ENCODE data around the gene MYBPHL.

Gene MYBPHL

DNA sequence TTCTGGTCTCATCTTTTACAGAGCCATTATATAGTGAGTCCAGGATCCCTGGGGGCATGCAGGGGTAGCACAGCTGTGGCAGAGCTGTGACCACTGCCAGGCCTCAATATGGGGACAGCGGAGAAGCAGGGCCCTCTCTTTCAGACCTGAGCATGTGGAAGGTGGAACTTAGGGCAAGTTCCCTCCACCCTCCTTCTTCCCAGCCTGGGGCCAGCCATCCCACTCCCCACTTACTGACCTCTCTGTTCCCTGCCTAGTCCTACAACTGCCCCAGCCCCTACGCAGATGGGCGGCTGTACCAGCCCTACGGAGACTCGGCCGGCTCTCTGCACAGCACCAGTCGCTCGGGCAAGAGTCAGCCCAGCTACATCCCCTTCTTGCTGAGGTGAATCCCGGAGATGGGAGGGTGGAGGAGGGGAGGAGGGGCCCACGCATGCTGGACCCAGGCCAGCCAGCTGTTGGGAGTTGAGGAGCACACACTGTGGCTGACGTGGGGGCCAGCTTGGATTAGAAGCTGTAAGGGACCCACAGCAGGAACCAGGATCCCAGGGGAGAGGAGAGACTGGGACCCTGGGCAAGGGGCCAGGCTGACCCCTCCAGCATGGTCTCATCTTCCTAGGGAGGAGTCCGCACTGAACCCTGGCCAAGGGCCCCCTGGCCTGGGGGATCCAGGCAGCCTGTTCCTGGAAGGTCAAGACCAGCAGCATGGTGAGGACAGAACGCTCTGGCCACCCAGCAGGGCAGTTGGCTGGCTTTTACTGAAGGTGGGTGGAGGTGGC is 34.6 kb downstream of the MYBPHL start:
- CTCF ChIA-PET = interaction anchor here (1.7 to 1.8 kb wide), 2 partner anchors 127 to 261 kb away, joined by 5 to 8 read pairs; no protein-coding TSS in a partner anchor
- POLR2A ChIA-PET = no interaction called here
- TF ChIP-seq, protein P1, sequence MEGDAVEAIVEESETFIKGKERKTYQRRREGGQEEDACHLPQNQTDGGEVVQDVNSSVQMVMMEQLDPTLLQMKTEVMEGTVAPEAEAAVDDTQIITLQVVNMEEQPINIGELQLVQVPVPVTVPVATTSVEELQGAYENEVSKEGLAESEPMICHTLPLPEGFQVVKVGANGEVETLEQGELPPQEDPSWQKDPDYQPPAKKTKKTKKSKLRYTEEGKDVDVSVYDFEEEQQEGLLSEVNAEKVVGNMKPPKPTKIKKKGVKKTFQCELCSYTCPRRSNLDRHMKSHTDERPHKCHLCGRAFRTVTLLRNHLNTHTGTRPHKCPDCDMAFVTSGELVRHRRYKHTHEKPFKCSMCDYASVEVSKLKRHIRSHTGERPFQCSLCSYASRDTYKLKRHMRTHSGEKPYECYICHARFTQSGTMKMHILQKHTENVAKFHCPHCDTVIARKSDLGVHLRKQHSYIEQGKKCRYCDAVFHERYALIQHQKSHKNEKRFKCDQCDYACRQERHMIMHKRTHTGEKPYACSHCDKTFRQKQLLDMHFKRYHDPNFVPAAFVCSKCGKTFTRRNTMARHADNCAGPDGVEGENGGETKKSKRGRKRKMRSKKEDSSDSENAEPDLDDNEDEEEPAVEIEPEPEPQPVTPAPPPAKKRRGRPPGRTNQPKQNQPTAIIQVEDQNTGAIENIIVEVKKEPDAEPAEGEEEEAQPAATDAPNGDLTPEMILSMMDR (IDR thresholded peaks at IDR 0.05; ENCODE audit: control extremely low read depth, extremely low read depth, low read depth, missing control alignments) = no peak
- DNase-seq (ENCODE audit: extremely low spot score) = no peak

DNA sequence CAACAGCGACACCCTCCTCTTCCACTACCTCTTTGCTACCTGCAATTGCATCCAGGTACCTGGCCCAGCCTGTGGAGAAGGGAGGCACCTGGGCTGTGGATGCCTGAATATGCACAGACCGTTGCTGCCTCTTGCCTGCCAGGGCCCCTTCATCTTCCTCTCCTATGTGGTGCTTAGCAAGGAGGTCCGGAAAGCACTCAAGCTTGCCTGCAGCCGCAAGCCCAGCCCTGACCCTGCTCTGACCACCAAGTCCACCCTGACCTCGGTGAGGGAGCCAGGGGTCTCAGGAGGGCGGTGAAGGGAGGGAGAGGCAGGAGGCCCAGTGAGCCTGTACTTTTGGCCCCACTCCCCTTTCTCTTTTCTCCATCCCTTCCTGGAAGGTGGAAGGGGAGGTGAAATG is 35.4 kb downstream of the MYBPHL start:
- DNase-seq (ENCODE audit: extremely low spot score) = no peak
- CTCF ChIA-PET = interaction anchor here (1.0 to 1.8 kb wide), 3 partner anchors 8 to 261 kb away, joined by 4 to 8 read pairs (median 5); no protein-coding TSS in a partner anchor

DNA sequence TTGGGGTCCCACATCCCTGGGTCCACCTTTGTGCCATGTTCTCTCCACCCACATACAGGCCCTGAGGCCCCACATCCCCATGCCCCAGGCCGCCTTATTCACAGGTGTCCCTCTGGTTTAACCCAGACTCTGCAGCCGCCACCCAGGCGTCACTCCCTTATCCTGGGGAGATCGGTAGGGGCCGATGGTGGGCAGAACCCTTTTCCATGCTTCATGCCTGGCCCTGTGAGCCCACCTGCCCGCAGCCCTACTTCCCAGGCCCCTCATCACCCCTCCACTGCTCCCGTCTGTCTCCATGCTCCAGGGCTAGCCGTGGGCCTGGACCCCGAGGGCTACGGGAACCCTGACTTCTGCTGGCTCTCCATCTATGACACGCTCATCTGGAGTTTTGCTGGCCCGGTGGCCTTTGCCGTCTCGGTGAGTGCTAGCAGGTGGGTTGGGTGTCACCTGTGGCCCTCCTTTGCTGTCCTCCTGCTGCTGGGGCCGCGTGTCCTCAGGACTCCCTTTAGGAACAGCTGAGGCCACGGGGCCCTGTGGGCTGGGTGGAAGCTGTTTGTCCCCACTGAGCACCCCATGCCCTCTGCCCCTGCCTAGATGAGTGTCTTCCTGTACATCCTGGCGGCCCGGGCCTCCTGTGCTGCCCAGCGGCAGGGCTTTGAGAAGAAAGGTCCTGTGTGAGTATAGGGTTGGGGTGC is 36.0 kb downstream of the MYBPHL start:
- TF ChIP-seq, protein P1 (IDR thresholded peaks at IDR 0.05; ENCODE audit: control extremely low read depth, extremely low read depth, low read depth, missing control alignments) = no peak
- CTCF ChIA-PET = interaction anchor here (1.0 to 1.8 kb wide), 2 partner anchors 9 to 262 kb away, joined by 4 to 8 read pairs; no protein-coding TSS in a partner anchor
- DNase-seq (ENCODE audit: extremely low spot score) = no peak
- POLR2A ChIA-PET = no interaction called here

More for the DNA sequence above, 35.4 kb downstream of the MYBPHL start:
- POLR2A ChIA-PET = no interaction called here
- TF ChIP-seq, protein P1 (IDR thresholded peaks at IDR 0.05; ENCODE audit: control extremely low read depth, extremely low read depth, low read depth, missing control alignments) = no peak

DNA sequence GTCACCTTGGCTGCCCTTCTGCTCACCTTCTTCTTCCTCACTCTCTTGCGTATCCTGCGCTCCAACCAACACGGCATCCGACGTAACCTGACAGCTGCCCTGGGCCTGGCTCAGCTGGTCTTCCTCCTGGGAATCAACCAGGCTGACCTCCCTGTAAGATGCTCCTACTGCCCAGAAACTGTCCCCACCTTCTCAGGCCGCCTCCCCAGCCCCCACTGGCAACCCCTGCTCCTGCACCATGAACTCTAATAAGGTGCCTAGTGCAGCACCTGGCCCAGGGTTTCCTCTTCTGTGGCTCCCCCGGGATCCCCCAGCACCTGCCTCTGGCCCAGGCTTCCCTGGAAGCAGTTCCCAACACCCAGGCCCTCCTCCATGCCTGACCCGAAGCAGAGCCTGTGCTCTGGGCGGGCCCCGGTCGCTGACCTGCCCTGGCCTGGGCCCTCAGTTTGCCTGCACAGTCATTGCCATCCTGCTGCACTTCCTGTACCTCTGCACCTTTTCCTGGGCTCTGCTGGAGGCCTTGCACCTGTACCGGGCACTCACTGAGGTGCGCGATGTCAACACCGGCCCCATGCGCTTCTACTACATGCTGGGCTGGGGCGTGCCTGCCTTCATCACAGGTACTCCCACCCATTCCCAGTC is 36.7 kb downstream of the MYBPHL start:
- TF ChIP-seq, protein P1 (IDR thresholded peaks at IDR 0.05; ENCODE audit: control extremely low read depth, extremely low read depth, low read depth, missing control alignments) = no peak
- ChIA-PET CTCF (interaction anchor here (2.7 kb wide), 1 partner anchor 262 kb away, joined by 11 read pairs; no protein-coding TSS in a partner anchor), POLR2A (no interaction called here)
- DNase-seq (ENCODE audit: extremely low spot score) = no peak

DNA sequence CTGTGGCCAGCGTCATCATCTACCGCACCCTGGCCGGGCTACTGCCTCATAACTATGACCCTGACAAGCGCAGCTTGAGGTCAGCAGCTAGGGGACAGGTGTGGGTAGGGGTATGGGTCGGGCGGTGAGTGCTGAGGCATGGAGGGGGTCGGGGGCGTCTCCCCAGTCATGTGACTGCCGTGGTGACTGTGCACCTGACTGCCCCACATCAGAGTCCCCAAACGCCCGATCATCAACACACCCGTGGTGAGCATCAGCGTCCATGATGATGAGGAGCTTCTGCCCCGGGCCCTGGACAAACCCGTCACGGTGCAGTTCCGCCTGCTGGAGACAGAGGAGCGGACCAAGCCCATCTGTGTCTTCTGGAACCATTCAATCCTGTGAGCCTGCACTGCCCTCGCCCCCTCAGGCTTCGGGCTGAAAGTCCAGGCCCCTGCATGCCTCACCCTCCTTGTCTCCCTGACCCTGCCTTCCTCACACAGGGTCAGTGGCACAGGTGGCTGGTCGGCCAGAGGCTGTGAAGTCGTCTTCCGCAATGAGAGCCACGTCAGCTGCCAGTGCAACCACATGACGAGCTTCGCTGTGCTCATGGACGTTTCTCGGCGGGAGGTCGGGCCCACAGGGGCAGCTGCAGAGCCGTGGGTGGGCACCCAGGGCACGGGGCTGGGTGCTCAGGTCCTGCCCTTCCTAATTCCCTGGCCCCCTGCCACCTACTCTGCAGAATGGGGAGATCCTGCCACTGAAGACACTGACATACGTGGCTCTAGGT is 37.4 kb downstream of the MYBPHL start:
- POLR2A ChIA-PET = no interaction called here
- no peak for DNase-seq (ENCODE audit: extremely low spot score)
- TF ChIP-seq, protein P1 (IDR thresholded peaks at IDR 0.05; ENCODE audit: control extremely low read depth, extremely low read depth, low read depth, missing control alignments) = no peak
- CTCF ChIA-PET = interaction anchor here (1.1 to 2.7 kb wide), 3 partner anchors 9 to 263 kb away, joined by 4 to 11 read pairs (median 8); no protein-coding TSS in a partner anchor

Measured in GM10248 (cell line).